GM11168 (cell line): ENCODE results near the gene ITPR1.

Experiments
- in situ Hi-C: fragments of 300-500 bp; cut with MboI; formaldehyde crosslinking; loops from one replicate; pipeline ENCODE4 v1.12.0; 2022; ENCODE audit warnings: low sequenced_read_pairs; ENCODE audit not compliant: unreplicated experiment

Gene ITPR1

GRCh38 chr3:4672725-4673275 lies 179.7 kb downstream of the ITPR1 start:
- in situ Hi-C loops, result no loop called here

GRCh38 chr3:4674216-4674615 lies 181.1 kb downstream of the ITPR1 start:
- in situ Hi-C loops, result no loop called here

- in situ Hi-C loops, result no loop called here
Observed at GRCh38 chr3:4675704-4676103, 182.6 kb downstream of the ITPR1 start.

- in situ Hi-C loops, result no loop called here
Observed at GRCh38 chr3:4678320-4678719, 185.2 kb downstream of the ITPR1 start.

GRCh38 chr3:4680227-4680691 lies 187.1 kb downstream of the ITPR1 start:
- in situ Hi-C loops, result no loop called here

GRCh38 chr3:4680871-4681300 lies 187.7 kb downstream of the ITPR1 start:
- in situ Hi-C loops, result no loop called here

GRCh38 chr3:4681301-4681700 lies 188.2 kb downstream of the ITPR1 start:
- in situ Hi-C loops, result no loop called here

- in situ Hi-C loops, result no loop called here
Observed at GRCh38 chr3:4684117-4684516, 191.0 kb downstream of the ITPR1 start.

- in situ Hi-C loops, result no loop called here
Observed at GRCh38 chr3:4684976-4685375, 191.8 kb downstream of the ITPR1 start.

- in situ Hi-C loops, result no loop called here
Observed at GRCh38 chr3:4685673-4686345, 192.7 kb downstream of the ITPR1 start.

GRCh38 chr3:4686619-4687018 lies 193.5 kb downstream of the ITPR1 start:
- in situ Hi-C loops, result no loop called here

- in situ Hi-C loops, result no loop called here
Observed at GRCh38 chr3:4687167-4687566, 194.0 kb downstream of the ITPR1 start.

GRCh38 chr3:4687596-4687995 lies 194.4 kb downstream of the ITPR1 start:
- in situ Hi-C loops, result no loop called here

GRCh38 chr3:4688411-4688810 lies 195.3 kb downstream of the ITPR1 start:
- in situ Hi-C loops, result no loop called here

GRCh38 chr3:4689021-4689420 lies 195.9 kb downstream of the ITPR1 start:
- in situ Hi-C loops, result no loop called here

GRCh38 chr3:4690277-4690676 lies 197.1 kb downstream of the ITPR1 start:
- in situ Hi-C loops, result no loop called here

- in situ Hi-C loops, result no loop called here
Observed at GRCh38 chr3:4693620-4694019, 200.5 kb downstream of the ITPR1 start.

- in situ Hi-C loops, result no loop called here
Observed at GRCh38 chr3:4695846-4696245, 202.7 kb downstream of the ITPR1 start.

GRCh38 chr3:4696266-4696665 lies 203.1 kb downstream of the ITPR1 start:
- in situ Hi-C loops, result no loop called here

GRCh38 chr3:4698125-4698821 lies 205.1 kb downstream of the ITPR1 start:
- in situ Hi-C loops, result no loop called here

- in situ Hi-C loops, result no loop called here
Observed at GRCh38 chr3:4703054-4703480, 209.9 kb downstream of the ITPR1 start.
